Activated CD8-positive, alpha-beta memory T cell treated with anti-CD3 and anti-CD28 coated beads, Interleukin-2, amount 50 U/mL, for 1 hour (primary cell): ENCODE data around the gene FAM118B.

Experiments used
- DNase-seq: peaks from one replicate; pipeline ENCODE4 v3.0.0-alpha.2; 2020; ENCODE audit errors: extremely low read depth

The FAM118B gene

DNA sequence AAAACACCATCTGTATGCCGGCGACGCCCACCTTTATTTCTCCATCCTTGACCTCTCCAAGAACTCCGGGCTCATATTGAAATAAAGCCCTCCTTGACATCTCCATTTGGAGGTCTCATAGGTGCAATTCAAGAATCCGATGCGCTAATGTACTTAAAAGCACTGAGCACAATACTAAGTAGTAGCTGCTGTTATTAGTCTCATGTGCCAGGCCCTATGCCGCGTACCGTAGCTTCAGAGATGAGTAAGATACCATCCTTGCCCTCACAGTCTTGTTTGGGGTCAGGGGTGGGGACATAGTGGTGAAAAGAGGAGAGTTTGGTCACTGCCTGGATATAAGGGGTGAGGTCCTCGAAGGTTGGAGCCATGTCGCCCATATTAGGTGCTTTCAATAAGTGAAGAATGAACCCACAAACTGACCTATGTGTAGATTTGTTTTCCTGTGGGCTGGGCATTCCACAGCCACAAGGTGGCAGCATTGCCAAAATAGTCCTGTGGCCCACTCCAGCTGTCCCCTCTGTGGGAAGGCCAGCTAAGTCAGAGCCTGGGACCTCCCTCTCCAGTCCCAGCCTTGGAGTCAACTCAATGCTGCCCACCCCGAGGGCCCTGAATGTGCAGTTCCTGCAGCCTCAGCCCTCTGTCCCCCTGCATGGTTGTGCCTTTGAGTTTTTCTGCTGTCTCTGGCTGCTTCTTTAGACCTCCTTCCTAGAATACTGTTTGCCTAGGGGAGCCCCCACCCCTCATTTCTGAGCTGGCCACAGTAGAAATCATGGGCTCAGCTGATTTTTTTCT is 98.8 kb downstream of the FAM118B start:
- DNase-seq, result no peak

DNA sequence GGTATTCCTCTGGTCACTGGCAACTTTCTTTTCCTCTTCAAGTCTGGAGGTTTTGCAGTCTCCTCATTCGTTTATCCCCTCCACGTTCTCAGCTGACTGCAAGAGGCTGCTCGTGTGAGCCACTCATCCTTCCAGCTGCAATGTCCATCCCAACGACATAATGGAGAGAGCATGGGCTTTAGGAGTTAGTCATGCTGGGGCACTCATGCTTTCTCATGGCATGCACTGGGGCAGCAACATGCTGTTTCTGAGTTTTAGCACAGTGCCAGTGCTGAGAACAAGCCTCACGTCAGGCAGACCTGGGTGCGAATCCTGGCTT is 99.4 kb downstream of the FAM118B start:
- no peak for DNase-seq

DNA sequence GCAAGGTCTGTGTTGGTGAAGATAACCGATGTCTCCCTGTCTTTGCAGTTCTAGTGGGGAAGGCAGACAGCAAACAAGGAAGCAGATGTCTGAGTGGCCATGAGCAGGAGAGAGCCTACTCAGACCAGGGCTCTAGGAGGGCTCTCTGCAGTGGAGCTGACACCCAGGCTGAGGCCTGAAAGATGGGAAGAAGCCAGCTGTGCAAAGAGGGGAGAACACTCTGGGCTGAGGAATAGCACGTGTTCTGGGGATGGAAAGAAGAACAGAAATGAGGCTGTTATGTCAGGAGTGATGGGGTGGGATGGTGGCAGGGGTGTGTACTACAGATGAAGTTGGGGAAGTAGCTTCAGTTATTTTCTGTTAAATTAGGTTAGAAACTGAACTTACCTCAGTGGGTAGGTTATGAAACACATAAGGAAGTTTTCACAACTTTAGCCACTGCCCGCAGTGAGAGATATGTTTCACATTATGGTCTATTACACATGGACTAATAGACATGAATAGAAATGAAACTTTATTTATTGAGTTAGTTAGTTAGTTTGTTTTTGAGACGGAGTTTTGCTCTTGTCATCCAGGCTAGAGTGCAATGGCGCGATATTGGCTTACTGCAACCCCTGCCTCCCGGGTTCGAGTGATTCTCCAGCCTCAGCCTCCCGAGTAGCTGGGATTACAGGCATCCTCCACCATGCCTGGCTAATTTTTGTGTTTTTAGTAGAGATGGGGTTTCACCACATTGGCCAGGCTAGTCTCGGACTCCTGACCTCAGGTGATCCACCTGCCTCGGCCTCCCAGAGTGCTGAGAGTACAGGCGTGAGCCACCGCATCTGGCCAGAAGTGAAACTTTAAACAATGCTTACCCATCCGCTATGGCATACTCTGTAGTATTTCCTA is 100.1 kb downstream of the FAM118B start:
- no peak for DNase-seq
